CD14-positive monocyte (primary cell): ENCODE results near the gene ELMO1. TPM values are rescaled to one million over a fixed set of nuclear protein-coding genes. Genes with fewer than 3 reads are reported as not detected.

ENCODE experiments used
- DNase-seq, 3 donors: peaks; one replicate each; pipeline ENCODE4 v3.0.0-alpha.2; 2011 to 2022
- H2AFZ ChIP-seq: 2 replicates; pipeline ENCODE4 v1.6.0; 2012; ENCODE audit warnings: mild to moderate bottlenecking, low read depth, low read length, inconsistent platforms; ENCODE audit not compliant: insufficient read depth, poor library complexity, severe bottlenecking
- H3K27ac ChIP-seq, 2 donors: 1 replicate in 1 of 2; 2 replicates in 1 of 2; pipeline ENCODE4 v1.5.1; 2012 to 2013; ENCODE audit warnings: low read length in 2 of 2, control low read depth in 1 of 2, inconsistent platforms in 1 of 2, low read depth in 1 of 2, mild to moderate bottlenecking in 1 of 2
- H3K27me3 ChIP-seq, 2 donors: one replicate each; pipeline versions ENCODE4 v1.6.0 to v1.6.1; 2011 to 2013; ENCODE audit warnings: low read length in 2 of 2; ENCODE audit not compliant: control insufficient read depth in 2 of 2, insufficient read depth in 2 of 2
- H3K36me3 ChIP-seq, 2 donors: replicated peaks in 1 of 2; 1 replicate in 1 of 2; 2 replicates in 1 of 2; pipeline versions ENCODE4 v1.5.1 to v1.6.1; 2012 to 2013; ENCODE audit warnings: low read length in 2 of 2, control low read depth in 1 of 2, inconsistent platforms in 1 of 2, mild to moderate bottlenecking in 1 of 2; ENCODE audit not compliant: insufficient read depth in 2 of 2, control insufficient read depth in 1 of 2
- H3K4me1 ChIP-seq, 2 donors: 1 replicate in 1 of 2; 2 replicates in 1 of 2; pipeline versions ENCODE4 v1.5.1 to v1.6.1; 2012 to 2013; ENCODE audit warnings: low read length in 2 of 2, control low read depth in 1 of 2, inconsistent platforms in 1 of 2, mild to moderate bottlenecking in 1 of 2, moderate library complexity in 1 of 2; ENCODE audit not compliant: insufficient read depth in 2 of 2, control insufficient read depth in 1 of 2
- H3K4me2 ChIP-seq: replicated peaks from 2 replicates; pipeline ENCODE3; 2012; ENCODE audit warnings: low read length, moderate library complexity, mild to moderate bottlenecking; ENCODE audit not compliant: poor library complexity, severe bottlenecking; ENCODE audit errors: extremely low read depth
- H3K4me3 ChIP-seq, 3 experiments: fragments of 200-600 bp in 1 of 3; sonication (generic) in 1 of 3; replicated peaks in 1 of 3; 1 replicate in 2 of 3; 2 replicates in 1 of 3; pipeline ENCODE4 v1.5.1; 2011 to 2013; ENCODE audit warnings: low read length in 3 of 3, mild to moderate bottlenecking in 3 of 3, control low read depth in 2 of 3, low read depth in 2 of 3, inconsistent platforms in 1 of 3, moderate library complexity in 1 of 3
- H3K79me2 ChIP-seq: 2 replicates; pipeline ENCODE4 v1.6.0; 2012; ENCODE audit warnings: mild to moderate bottlenecking, control low read depth, inconsistent platforms, low read length, moderate library complexity; ENCODE audit not compliant: insufficient read depth
- H3K9ac ChIP-seq: 2 replicates; pipeline ENCODE4 v1.6.0; 2017; ENCODE audit warnings: low read length, mild to moderate bottlenecking; ENCODE audit not compliant: insufficient read depth, poor library complexity, severe bottlenecking
- H3K9me3 ChIP-seq, 2 donors: replicated peaks in 1 of 2; 1 replicate in 1 of 2; 2 replicates in 1 of 2; pipeline versions ENCODE4 v1.5.1 to v1.6.1; 2012 to 2013; ENCODE audit warnings: low read length in 2 of 2, control low read depth in 1 of 2; ENCODE audit not compliant: control insufficient read depth in 1 of 2, insufficient read depth in 1 of 2
- H4K20me1 ChIP-seq: 2 replicates; pipeline ENCODE4 v1.6.0; 2012; ENCODE audit warnings: mild to moderate bottlenecking, low read length, control low read depth, moderate library complexity; ENCODE audit not compliant: insufficient read depth
- H3K27ac Mint-ChIP-seq, 7 donors: one replicate each; pipeline ENCODE4 v1.8.0; 2020; ENCODE audit warnings: mild to moderate bottlenecking in 7 of 7, mixed read lengths in 7 of 7, moderate library complexity in 6 of 7, inconsistent platforms in 2 of 7
- H3K27me3 Mint-ChIP-seq, 3 donors: one replicate each; pipeline ENCODE4 v1.8.0; 2021 to 2022; ENCODE audit warnings: low read depth in 3 of 3, mild to moderate bottlenecking in 3 of 3, mixed read lengths in 3 of 3, moderate library complexity in 3 of 3, inconsistent platforms in 1 of 3
- H3K36me3 Mint-ChIP-seq, 2 donors: one replicate each; pipeline ENCODE4 v1.8.0; 2020; ENCODE audit warnings: mixed read lengths in 2 of 2, inconsistent platforms in 1 of 2, mild to moderate bottlenecking in 1 of 2
- H3K4me1 Mint-ChIP-seq: one replicate; pipeline ENCODE4 v1.8.0; 2020; ENCODE audit warnings: mild to moderate bottlenecking, mixed read lengths
- H3K4me3 Mint-ChIP-seq, 2 donors: one replicate each; pipeline ENCODE4 v1.8.0; 2020; ENCODE audit warnings: mild to moderate bottlenecking in 2 of 2, mixed read lengths in 2 of 2, moderate library complexity in 1 of 2
- H3K9me3 Mint-ChIP-seq, 7 donors: one replicate each; pipeline ENCODE4 v1.8.0; 2020 to 2022; ENCODE audit warnings: mixed read lengths in 7 of 7, mild to moderate bottlenecking in 6 of 7, moderate library complexity in 6 of 7, inconsistent platforms in 2 of 7
- CTCF ChIP-seq: fragments of 200-600 bp; IDR thresholded peaks from one replicate; pipeline ENCODE4 v1.8.0; 2022; ENCODE audit warnings: antibody characterized with exemption, mild to moderate bottlenecking
- WGBS: methylation state at CpG from one replicate; pipeline ENCODE4 v1.1.5; 2013; ENCODE audit warnings: missing lambda C conversion rate; ENCODE audit not compliant: insufficient coverage; 5-methylcytosine and 5-hydroxymethylcytosine counted together
- intact Hi-C, 2 donors: fragments of 100-400 bp; cut with micrococcal nuclease; formaldehyde crosslinking; loops; one replicate each; pipeline versions ENCODE4 v1.15.0 to v1.15.1; 2023
- polyA plus RNA-seq, 3 donors: library from polyadenylated mRNA; depleted of rRNA in 1 of 3; unstranded in 2 of 3; stranded (reverse) in 1 of 3; fragments of 300-500 nt in 2 of 3; fragments of >200 nt in 1 of 3; fragmentation: Illumina TruSeq in 2 of 3; gene quantifications; 1 replicate in 2 of 3; 2 replicates in 1 of 3; pipeline ENCODE4 v1.2.3, GENCODE V29; 2012 to 2021

Gene ELMO1
- polyA plus RNA-seq, 3 donors = 46.6 to 50.2 (median 46.7) TPM

- Histone ChIP-seq H4K20me1 (no peaks in the 10 kb centered on the region), H2AFZ (no peak overlapping the region), H3K4me3 (no peak overlapping the region), H3K36me3 (peaks cover 39 to 96% of the 10 kb centered on the region in 2 donors), H3K27me3 (no peaks in the 10 kb centered on the region), H3K9me3 (no peaks in the 10 kb centered on the region), H3K9ac (no peak overlapping the region), H3K4me1 (no peaks in the 10 kb centered on the region), H3K4me2 (no peak overlapping the region), H3K79me2 (no peaks in the 10 kb centered on the region), H3K27ac (no peak overlapping the region)
- no peak for DNase-seq
- peaks cover 4% of the 10 kb centered on the region for H3K4me1 Mint-ChIP-seq
- peaks cover 0 to 2% (median 0%) of the 10 kb centered on the region in 3 donors for H3K27me3 Mint-ChIP-seq
- peaks cover 81 to 88% of the 10 kb centered on the region in 2 donors for H3K36me3 Mint-ChIP-seq
- no peak overlapping the region for H3K4me3 Mint-ChIP-seq
- TF ChIP-seq CTCF = no peak
- H3K9me3 Mint-ChIP-seq = no peaks in the 10 kb centered on the region
- 98% methylated on average over 8 of the region's 11 CpGs for WGBS
- no peak overlapping the region for H3K27ac Mint-ChIP-seq
- intact Hi-C loops = no loop called here
Observed at GRCh38 chr7:36861656-36862055, 587.0 kb downstream of the ELMO1 start.

GRCh38 chr7:36860681-36861080, 588.0 kb downstream of the ELMO1 start:
- peaks cover 45 to 98% of the 10 kb centered on the region in 2 donors for H3K36me3 ChIP-seq

More at GRCh38 chr7:36860681-36861080, 588.0 kb downstream of the ELMO1 start:
- Mint-ChIP-seq H3K27ac (no peak overlapping the region), H3K9me3 (no peaks in the 10 kb centered on the region), H3K36me3 (peaks cover 87 to 91% of the 10 kb centered on the region in 2 donors), H3K4me3 (no peak overlapping the region), H3K27me3 (peaks cover 0 to 2% (median 0%) of the 10 kb centered on the region in 3 donors), H3K4me1 (peaks cover 4% of the 10 kb centered on the region)
- Histone ChIP-seq H3K27ac (no peak overlapping the region), H3K4me1 (no peaks in the 10 kb centered on the region), H3K4me2 (no peak overlapping the region), H2AFZ (no peak overlapping the region), H3K79me2 (no peaks in the 10 kb centered on the region), H3K9ac (no peak overlapping the region), H3K27me3 (no peaks in the 10 kb centered on the region), H4K20me1 (no peaks in the 10 kb centered on the region), H3K9me3 (no peaks in the 10 kb centered on the region), H3K4me3 (no peak overlapping the region)
- no peak for DNase-seq
- intact Hi-C loops = no loop called here
- WGBS = no CpG with 5 or more reads among the region's 2 CpGs
- no peak for TF ChIP-seq CTCF
